GM12878 (cell line): ENCODE measurements around the gene SLC22A4. TPM values are rescaled to one million over a fixed set of nuclear protein-coding genes. Genes with fewer than 3 reads are reported as not detected.

Experiments
- ATAC-seq: fragments of 200-7000 bp; cut with Tn5 transposase; 3 replicates; pipeline ENCODE4 v1.9.1; 2020; ENCODE audit warnings: mild to moderate bottlenecking, moderate library complexity
- BruUV-seq: library from RNA; stranded (reverse); fragments of 400-500 nt; replicated peaks from 2 replicates; lab custom pipeline; 2021; lab: Mats Ljungman, UMichigan
- CTCF ChIA-PET: fragments of 300-600 bp; sonication (Branson Sonifier 250); formaldehyde crosslinking; extraction: SDS; loops from one replicate; lab custom pipeline; 2021; ENCODE audit warnings: inconsistent platforms; lab: Yijun Ruan, JAX
- POLR2A ChIA-PET: fragments of 350-600 bp; formaldehyde crosslinking; extraction: SDS; loops from one replicate; lab custom pipeline; 2021; ENCODE audit warnings: inconsistent platforms; lab: Charles Lee
- RAD21 ChIA-PET: fragments of 300-600 bp; sonication (Branson Sonifier 250); formaldehyde crosslinking; loops from one replicate; lab custom pipeline; 2023; ENCODE audit warnings: antibody characterized with exemption; ENCODE audit not compliant: unreplicated experiment; lab: Charles Lee
- SMC1A ChIA-PET: fragments of 300-600 bp; sonication (Branson Sonifier 250); formaldehyde crosslinking; loops from one replicate; lab custom pipeline; 2023; ENCODE audit not compliant: unreplicated experiment, uncharacterized antibody; lab: Charles Lee
- DNase-seq: peaks from one replicate; pipeline ENCODE4 v3.0.0-alpha.2; 2011; ENCODE audit warnings: low read depth, low spot score
- FAIRE-seq: peaks from 3 replicates; lab custom pipeline; 2011; peaks lifted over from hg19 to GRCh38; lab: Jason Lieb, UNC
- H2AFZ ChIP-seq: 2 replicates; pipeline ENCODE4 v1.6.0; 2011; ENCODE audit warnings: low read depth, low read length, control low read depth; ENCODE audit not compliant: control insufficient read depth
- H3K27ac ChIP-seq: 2 replicates; pipeline ENCODE4 v1.5.1; 2011; ENCODE audit warnings: control low read depth; ENCODE audit not compliant: control insufficient read depth, insufficient read depth
- H3K27me3 ChIP-seq, 2 experiments: replicated peaks in 1 of 2; 2 replicates each; pipeline versions ENCODE4 v1.6.0 to v1.6.1; 2011; ENCODE audit warnings: low read length in 1 of 2; ENCODE audit not compliant: control insufficient read depth in 2 of 2, insufficient read depth in 2 of 2
- H3K36me3 ChIP-seq, 2 experiments: 2 replicates each; pipeline ENCODE4 v1.5.1; 2011; ENCODE audit warnings: low read length in 1 of 2; ENCODE audit not compliant: control insufficient read depth in 2 of 2, insufficient read depth in 2 of 2
- H3K4me1 ChIP-seq: 2 replicates; pipeline ENCODE4 v1.6.1; 2011; ENCODE audit warnings: mild to moderate bottlenecking, low read length, moderate library complexity, mixed read lengths; ENCODE audit not compliant: control insufficient read depth, insufficient read depth
- H3K4me2 ChIP-seq: 2 replicates; pipeline ENCODE4 v1.6.0; 2011; ENCODE audit warnings: control low read depth; ENCODE audit not compliant: control insufficient read depth, insufficient read depth
- H3K4me3 ChIP-seq: fragments of 200-600 bp; sonication (generic); 2 replicates; pipeline ENCODE4 v1.5.1; 2016
- H3K79me2 ChIP-seq: 2 replicates; pipeline ENCODE4 v1.6.0; 2011; ENCODE audit warnings: low read length; ENCODE audit not compliant: control insufficient read depth, insufficient read depth
- H3K9ac ChIP-seq: 2 replicates; pipeline ENCODE4 v1.8.0; 2011; ENCODE audit warnings: low read length, control low read depth, mixed read lengths; ENCODE audit not compliant: control insufficient read depth, insufficient read depth
- H3K9me3 ChIP-seq: replicated peaks from 3 replicates; pipeline ENCODE4 v1.5.1; 2011; ENCODE audit warnings: mild to moderate bottlenecking, low read length; ENCODE audit not compliant: control insufficient read depth, insufficient read depth
- H4K20me1 ChIP-seq: 2 replicates; pipeline ENCODE4 v1.6.0; 2011; ENCODE audit not compliant: control insufficient read depth, insufficient read depth
- NR2F1 ChIP-seq: fragments of 450-650 bp; conservative IDR thresholded peaks from 2 replicates; pipeline ENCODE4 v1.6.1; 2017; ENCODE audit warnings: mild to moderate bottlenecking
- WGBS: methylation state at CpG from one replicate; pipeline ENCODE4 v1.1.6; 2016; ENCODE audit warnings: low lambda C conversion rate; ENCODE audit not compliant: insufficient replicate concordance, insufficient coverage; ENCODE audit errors: missing lambda C conversion rate; 5-methylcytosine and 5-hydroxymethylcytosine counted together
- in situ Hi-C: fragments of 300-500 bp; cut with MboI; formaldehyde crosslinking; loops from 9 replicates; pipeline ENCODE4 v1.14.3; 2018; ENCODE audit warnings: mixed read lengths
- intact Hi-C: fragments of 100-400 bp; cut with micrococcal nuclease; formaldehyde crosslinking; loops from one replicate; pipeline ENCODE4 v1.14.2; 2022; ENCODE audit not compliant: unreplicated experiment
- polyA plus RNA-seq, 11 experiments: library from polyadenylated mRNA; depleted of rRNA in 4 of 11; unstranded in 6 of 11; stranded (reverse) in 5 of 11; fragments of >200 nt; fragmentation: Nextera tagmentation in 4 of 11; fragmentation: Illumina TruSeq in 1 of 11; extraction: Ambion mirVana in 4 of 11; extraction: Trizol in 1 of 11; gene quantifications; 1 replicate in 1 of 11; 2 replicates in 10 of 11; pipeline versions ENCODE4 v1.2.1 to v1.2.3, GENCODE V29; 2011 to 2016; ENCODE audit warnings: inconsistent platforms in 2 of 11, missing spikeins in 2 of 11, low read depth in 1 of 11
- total RNA-seq, 4 experiments: library from RNA; depleted of rRNA in 3 of 4; stranded (reverse); fragments of >200 nt in 3 of 4; fragmentation: Illumina TruSeq in 1 of 4; extraction: Trizol in 1 of 4; gene quantifications; 2 replicates each; pipeline versions ENCODE4 v1.2.1 to v1.2.3, GENCODE V29; 2013 to 2021
- TF ChIP-seq, protein P1 (sequence below): fragments of 450-650 bp; IDR thresholded peaks from 2 replicates; pipeline ENCODE4 v1.6.1; 2017; ENCODE audit warnings: mild to moderate bottlenecking

Gene SLC22A4
- total and polyA plus RNA-seq, 10 of the 15 experiments (the other 5 are each of a cell fraction or from before 2014, with no cell fraction given), result 0.04 to 0.61 (median 0.10) TPM; not detected in 2

DNA sequence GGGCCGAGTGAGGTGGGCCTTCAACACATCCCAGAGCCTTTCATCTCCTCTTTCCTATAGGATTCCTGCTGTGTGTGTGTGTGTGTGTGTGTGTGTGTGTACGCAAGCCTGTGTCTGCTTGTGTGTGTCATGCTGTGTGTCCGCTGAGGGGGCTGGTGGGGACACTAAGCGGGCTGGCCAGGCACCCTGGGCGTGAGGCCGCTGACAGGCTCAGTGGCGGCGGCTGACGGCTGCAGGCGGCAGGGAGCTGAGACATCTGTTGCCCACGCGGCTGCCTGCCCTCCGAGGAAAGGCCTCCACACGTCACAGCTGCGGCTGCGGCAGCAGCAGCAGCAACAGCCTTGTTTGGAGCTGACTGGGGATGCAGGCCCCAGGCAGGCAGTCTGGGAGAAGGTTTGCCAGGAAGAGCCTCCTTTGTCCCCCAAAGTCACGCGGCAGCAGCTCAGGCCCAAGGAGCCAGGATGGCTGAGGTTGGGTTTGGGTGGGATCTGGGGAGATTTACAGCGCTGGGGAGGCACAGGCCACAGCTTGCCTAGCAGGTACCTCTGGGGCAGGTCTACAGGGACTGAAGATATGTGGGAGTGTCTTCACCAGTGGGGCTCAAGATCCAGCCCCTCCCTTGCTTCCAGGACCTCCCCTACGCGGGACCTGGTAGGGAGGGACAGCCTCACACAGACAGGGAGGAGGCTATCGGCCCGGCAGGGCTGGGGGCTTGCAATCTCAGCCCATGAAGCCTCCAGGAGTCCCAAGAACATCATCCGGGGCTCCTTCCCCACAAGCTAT lies 34.9 kb upstream of the SLC22A4 start:
- DNase-seq (no peak), ATAC-seq (no peak), FAIRE-seq (no peak)
- no peaks in the 10 kb centered on the region for H3K36me3 ChIP-seq
- H4K20me1 ChIP-seq, result no peaks in the 10 kb centered on the region
- peaks cover 6% of the 10 kb centered on the region; the same call in 1 of the 2 replicates for H3K4me1 ChIP-seq
- no peak overlapping the region for H3K9ac ChIP-seq
- no peak overlapping the region for H3K27ac ChIP-seq
- no peaks in the 10 kb centered on the region for H3K9me3 ChIP-seq
- intact Hi-C loops (no loop called here), in situ Hi-C loops (no loop called here)
- BruUV-seq, result no TSS peak
- ChIA-PET POLR2A (interaction anchor here (1.6 to 3.7 kb wide), 2 partner anchors 9 to 34 kb away, joined by 7 to 18 read pairs; partner anchors contain the start of gene SLC22A4), RAD21 (interaction anchor here (1.3 to 4.8 kb wide), 3 partner anchors 10 to 35 kb away, joined by 4 to 35 read pairs (median 21); partner anchors contain the start of gene SLC22A4), SMC1A (interaction anchor here (2.7 kb wide), 1 partner anchor 21 kb away, joined by 18 read pairs; no protein-coding TSS in a partner anchor), CTCF (interaction anchor here (1.0 to 11.6 kb wide), 4 partner anchors 9 to 34 kb away, joined by 3 to 117 read pairs (median 6); partner anchors contain the start of gene SLC22A4)
- WGBS, result 81% methylated on average over 24 of the region's 24 CpGs
- no peak overlapping the region for H2AFZ ChIP-seq
- TF ChIP-seq, protein P1, sequence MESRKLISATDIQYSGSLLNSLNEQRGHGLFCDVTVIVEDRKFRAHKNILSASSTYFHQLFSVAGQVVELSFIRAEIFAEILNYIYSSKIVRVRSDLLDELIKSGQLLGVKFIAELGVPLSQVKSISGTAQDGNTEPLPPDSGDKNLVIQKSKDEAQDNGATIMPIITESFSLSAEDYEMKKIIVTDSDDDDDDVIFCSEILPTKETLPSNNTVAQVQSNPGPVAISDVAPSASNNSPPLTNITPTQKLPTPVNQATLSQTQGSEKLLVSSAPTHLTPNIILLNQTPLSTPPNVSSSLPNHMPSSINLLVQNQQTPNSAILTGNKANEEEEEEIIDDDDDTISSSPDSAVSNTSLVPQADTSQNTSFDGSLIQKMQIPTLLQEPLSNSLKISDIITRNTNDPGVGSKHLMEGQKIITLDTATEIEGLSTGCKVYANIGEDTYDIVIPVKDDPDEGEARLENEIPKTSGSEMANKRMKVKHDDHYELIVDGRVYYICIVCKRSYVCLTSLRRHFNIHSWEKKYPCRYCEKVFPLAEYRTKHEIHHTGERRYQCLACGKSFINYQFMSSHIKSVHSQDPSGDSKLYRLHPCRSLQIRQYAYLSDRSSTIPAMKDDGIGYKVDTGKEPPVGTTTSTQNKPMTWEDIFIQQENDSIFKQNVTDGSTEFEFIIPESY, result peak; percentile 63; the same call in 1 of the 2 replicates
- TF ChIP-seq NR2F1, result no peak
- H3K4me2 ChIP-seq, result no peak overlapping the region
- H3K27me3 ChIP-seq, result peaks cover 2 to 7% of the 10 kb centered on the region in 2 experiments
- H3K79me2 ChIP-seq, result no peaks in the 10 kb centered on the region
- H3K4me3 ChIP-seq, result no peak overlapping the region
